Testis (tissue), 2 donors: Measurements from ENCODE around the gene AMOTL1.

Source experiments
- CTCF ChIP-seq, 3 experiments: fragments of 450-650 bp in 2 of 3; fragments of 200-600 bp in 1 of 3; sonication (generic) in 1 of 3; IDR thresholded peaks; one replicate each; pipeline ENCODE4 v1.5.1; 2016 to 2019; ENCODE audit warnings: antibody characterized with exemption in 3 of 3, mild to moderate bottlenecking in 2 of 3, moderate library complexity in 1 of 3
- POLR2A ChIP-seq: fragments of 450-650 bp; IDR thresholded peaks from one replicate; pipeline ENCODE4 v1.6.1; 2017; ENCODE audit warnings: antibody characterized with exemption, mild to moderate bottlenecking, moderate library complexity

DNA sequence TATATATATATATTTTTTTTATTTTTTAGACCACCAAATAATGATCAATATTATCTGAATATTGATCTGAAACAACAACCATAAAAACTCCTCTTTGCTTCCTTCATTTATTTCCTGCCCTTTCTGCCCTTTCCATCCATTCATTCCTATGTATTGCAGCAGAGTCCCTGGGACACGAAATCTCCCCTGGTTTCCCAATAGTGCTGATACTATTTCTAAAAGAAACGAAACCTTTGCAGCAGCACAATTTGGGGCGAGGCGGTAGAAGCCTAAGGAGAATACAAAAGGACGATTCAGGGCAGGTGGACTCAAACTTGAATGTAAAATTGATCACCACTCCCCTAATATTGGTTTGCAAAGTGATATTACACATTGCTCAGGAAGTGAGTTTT is 16.9 kb upstream of the AMOTL1 start:
- TF ChIP-seq CTCF (IDR thresholded peaks at IDR 0.05) = no peak
- no peak for TF ChIP-seq POLR2A
